ENCODE measurements around the gene UBE2K.

DNA sequence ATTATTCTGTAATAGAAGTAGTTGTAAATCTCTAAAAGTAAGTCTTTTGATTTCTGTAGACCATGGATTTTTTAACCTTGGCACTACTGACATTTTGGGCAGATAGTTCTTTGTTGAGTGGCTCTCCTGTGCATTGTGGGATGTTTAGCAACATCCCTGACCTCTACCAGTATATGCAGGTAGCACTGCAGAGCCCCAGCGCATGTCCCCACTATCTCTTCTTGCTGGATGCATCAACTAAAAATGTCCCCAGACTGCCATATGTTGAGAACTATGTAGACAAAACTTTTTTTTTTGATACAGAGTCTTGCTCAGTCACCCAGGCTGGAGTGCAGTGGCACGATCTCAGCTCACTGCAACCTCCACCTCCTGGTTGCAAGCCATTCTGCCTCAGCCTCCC, 4.8 kb downstream of the UBE2K start:
- TF ChIP-seq, protein P1, sequence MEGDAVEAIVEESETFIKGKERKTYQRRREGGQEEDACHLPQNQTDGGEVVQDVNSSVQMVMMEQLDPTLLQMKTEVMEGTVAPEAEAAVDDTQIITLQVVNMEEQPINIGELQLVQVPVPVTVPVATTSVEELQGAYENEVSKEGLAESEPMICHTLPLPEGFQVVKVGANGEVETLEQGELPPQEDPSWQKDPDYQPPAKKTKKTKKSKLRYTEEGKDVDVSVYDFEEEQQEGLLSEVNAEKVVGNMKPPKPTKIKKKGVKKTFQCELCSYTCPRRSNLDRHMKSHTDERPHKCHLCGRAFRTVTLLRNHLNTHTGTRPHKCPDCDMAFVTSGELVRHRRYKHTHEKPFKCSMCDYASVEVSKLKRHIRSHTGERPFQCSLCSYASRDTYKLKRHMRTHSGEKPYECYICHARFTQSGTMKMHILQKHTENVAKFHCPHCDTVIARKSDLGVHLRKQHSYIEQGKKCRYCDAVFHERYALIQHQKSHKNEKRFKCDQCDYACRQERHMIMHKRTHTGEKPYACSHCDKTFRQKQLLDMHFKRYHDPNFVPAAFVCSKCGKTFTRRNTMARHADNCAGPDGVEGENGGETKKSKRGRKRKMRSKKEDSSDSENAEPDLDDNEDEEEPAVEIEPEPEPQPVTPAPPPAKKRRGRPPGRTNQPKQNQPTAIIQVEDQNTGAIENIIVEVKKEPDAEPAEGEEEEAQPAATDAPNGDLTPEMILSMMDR (IDR thresholded peaks at IDR 0.05) = no peak
- TF ChIP-seq POLR2A (IDR thresholded peaks at IDR 0.05) = no peak

Measured in body of pancreas (tissue), 4 donors.